ENCODE measurements around the gene GPATCH2L.

Gene GPATCH2L

GRCh38 chr14:76151398-76152332, at the start of gene GPATCH2L:
Gene GPATCH2L (plus strand): TSS chr14:76151922. CDS start chr14:76154364, 2,442 bp downstream.
- DNase-seq (ENCODE audit: low read depth), result peak; percentile 99

GRCh38 chr14:76104802-76105355, 46.8 kb upstream of the GPATCH2L start:
- no peak for DNase-seq (ENCODE audit: low read depth)

GRCh38 chr14:76106188-76106587, 45.5 kb upstream of the GPATCH2L start:
- no peak for DNase-seq (ENCODE audit: low read depth)

GRCh38 chr14:76109087-76109880, 42.4 kb upstream of the GPATCH2L start:
- DNase-seq (ENCODE audit: low read depth), result no peak

GRCh38 chr14:76112889-76113624, 38.7 kb upstream of the GPATCH2L start:
- no peak for DNase-seq (ENCODE audit: low read depth)

- no peak for DNase-seq (ENCODE audit: low read depth)
Measured at GRCh38 chr14:76113691-76114090, 38.0 kb upstream of the GPATCH2L start.

GRCh38 chr14:76115010-76115422, 36.7 kb upstream of the GPATCH2L start:
- no peak for DNase-seq (ENCODE audit: low read depth)

GRCh38 chr14:76117789-76118484, 33.8 kb upstream of the GPATCH2L start:
- DNase-seq (ENCODE audit: low read depth), result no peak

GRCh38 chr14:76118594-76118993, 33.1 kb upstream of the GPATCH2L start:
- DNase-seq (ENCODE audit: low read depth), result no peak

GRCh38 chr14:76121089-76121748, 30.5 kb upstream of the GPATCH2L start:
- no peak for DNase-seq (ENCODE audit: low read depth)

GRCh38 chr14:76123426-76124225, 28.1 kb upstream of the GPATCH2L start:
- no peak for DNase-seq (ENCODE audit: low read depth)

- no peak for DNase-seq (ENCODE audit: low read depth)
Measured at GRCh38 chr14:76125511-76125910, 26.2 kb upstream of the GPATCH2L start.

- no peak for DNase-seq (ENCODE audit: low read depth)
Measured at GRCh38 chr14:76126076-76126475, 25.6 kb upstream of the GPATCH2L start.

- DNase-seq (ENCODE audit: low read depth), result no peak
Measured at GRCh38 chr14:76129851-76130576, 21.7 kb upstream of the GPATCH2L start.

- DNase-seq (ENCODE audit: low read depth), result no peak
Measured at GRCh38 chr14:76131071-76131965, 20.4 kb upstream of the GPATCH2L start.

GRCh38 chr14:76133103-76133502, 18.6 kb upstream of the GPATCH2L start:
- DNase-seq (ENCODE audit: low read depth), result no peak

- no peak for DNase-seq (ENCODE audit: low read depth)
Measured at GRCh38 chr14:76134231-76134630, 17.5 kb upstream of the GPATCH2L start.

GRCh38 chr14:76135722-76136121, 16.0 kb upstream of the GPATCH2L start:
- no peak for DNase-seq (ENCODE audit: low read depth)
